Hematopoietic multipotent progenitor cell treated with erythropoietin and hydrocortisone succinate and interleukin-3 and kit ligand, for 8 days (in vitro differentiated cells): Measurements from ENCODE around the gene TBC1D5.
"Not testable (repeated sequence)": the region's sequence is repeated elsewhere in the genome, so short reads cannot be mapped to it uniquely, and the experiment has no call there.

Experiments
- DNase-seq: peaks from one replicate; pipeline ENCODE4 v3.0.0-alpha.2; 2015

The TBC1D5 gene

DNA sequence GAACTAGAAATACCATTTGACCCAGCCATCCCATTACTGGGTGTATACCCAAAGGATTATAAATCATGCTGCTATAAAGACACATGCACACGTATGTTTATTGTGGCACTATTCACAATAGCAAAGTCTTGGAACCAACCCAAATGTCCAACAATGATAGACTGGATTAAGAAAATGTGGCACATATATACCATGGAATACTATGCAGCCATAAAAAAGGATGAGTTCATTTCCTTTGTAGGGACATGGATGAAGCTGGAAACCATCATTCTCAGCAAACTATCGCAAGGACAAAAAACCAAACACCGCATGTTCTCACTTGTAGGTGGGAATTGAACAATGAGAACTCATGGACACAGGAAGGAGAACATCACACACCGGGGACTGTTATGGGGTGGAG, 210.0 kb downstream of the TBC1D5 start:
- not testable (repeated sequence) for DNase-seq

DNA sequence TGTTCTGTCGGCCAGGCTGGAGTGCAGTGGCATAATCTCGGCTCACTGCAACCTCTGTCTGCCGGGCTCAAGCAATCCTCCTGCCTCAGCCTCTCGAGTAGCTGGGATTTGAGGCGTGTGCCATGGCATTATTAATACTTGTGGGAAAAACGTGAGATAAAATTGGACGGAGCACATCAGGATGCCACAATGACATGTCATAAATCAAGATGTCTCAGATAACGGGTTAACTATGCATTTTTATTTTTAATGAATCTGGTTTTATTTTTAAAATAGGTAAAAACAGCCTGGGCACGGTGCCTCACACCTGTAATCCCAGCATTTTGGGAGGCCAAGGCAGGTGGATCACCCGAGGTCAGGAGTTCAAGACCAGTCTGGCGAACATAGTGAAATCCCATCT, 212.8 kb downstream of the TBC1D5 start:
- no peak for DNase-seq

DNA sequence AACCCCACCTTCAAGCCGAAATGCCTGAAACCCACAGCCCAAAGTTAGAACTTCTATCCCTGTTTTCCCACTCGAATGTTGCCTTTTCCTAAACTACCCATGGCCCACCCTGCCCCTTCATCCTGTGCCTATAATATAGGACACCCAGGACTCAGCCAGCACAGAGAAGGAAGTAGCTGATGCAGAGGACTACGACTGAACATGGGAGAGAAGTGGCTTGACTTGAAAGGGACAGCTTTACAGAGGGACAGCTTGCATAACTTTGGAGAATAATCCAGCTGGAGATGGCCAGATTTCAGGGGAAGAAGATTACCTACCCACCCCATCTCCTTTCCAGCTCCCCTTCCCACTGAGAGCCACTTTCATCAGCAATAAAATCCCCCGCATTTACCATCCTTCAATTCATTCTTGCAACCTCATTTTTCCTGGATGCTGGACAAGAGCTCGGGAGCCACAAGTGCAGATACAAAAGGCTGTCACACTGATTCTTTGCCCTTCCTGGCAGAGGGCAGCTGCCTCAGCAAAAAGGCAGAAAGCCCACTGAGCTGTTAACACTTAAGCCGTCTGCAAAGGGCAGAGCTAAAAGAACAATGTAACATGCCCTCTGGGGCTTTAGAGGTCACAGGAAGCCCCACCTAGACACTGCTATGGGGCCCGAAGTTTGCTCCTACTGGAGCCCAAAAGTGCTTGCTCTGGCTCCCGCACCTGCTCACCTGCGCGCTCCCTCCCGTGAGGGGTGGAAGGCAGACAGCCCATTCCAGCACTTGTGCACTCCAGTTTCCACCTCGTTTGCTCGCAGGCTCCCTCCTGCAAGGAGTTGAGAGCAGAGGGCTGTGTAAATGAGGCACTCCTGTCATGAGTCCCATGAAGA, 224.0 kb downstream of the TBC1D5 start:
- no peak for DNase-seq

DNA sequence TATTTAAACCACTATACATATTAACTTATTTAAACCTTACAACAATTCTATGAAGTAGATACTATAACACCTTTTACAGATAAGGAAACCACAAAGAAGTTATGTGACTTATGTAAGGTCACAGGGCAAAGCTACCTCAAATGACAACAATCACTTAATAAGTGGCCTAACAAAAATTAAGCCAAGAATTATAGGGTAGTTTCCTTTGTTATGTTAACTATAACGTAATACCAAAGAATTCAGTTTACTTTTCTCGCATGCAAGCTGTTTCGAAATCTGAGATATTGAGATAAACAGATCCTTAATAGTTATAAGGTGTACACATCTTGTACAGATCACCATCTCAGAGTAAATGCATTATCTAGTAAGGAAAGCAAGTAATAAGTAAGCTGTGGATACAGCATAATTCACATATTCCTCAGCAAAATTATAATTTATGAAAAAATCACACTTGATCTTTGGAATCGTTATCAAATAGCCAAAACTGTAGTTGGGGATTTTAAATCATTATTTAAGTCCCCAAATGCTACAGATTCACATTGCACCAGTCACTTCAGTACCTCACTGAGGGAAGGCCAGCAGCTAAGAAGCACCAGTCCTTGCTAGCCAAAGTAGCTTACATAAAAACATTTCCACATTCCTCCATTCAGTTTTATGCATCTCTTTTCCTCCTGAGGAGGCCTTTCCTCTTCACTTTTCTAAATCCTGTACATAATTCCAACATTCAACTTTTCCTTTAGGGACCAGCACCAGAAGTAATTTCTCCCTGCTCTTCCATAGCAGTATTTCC, 226.8 kb downstream of the TBC1D5 start:
- DNase-seq: no peak

DNA sequence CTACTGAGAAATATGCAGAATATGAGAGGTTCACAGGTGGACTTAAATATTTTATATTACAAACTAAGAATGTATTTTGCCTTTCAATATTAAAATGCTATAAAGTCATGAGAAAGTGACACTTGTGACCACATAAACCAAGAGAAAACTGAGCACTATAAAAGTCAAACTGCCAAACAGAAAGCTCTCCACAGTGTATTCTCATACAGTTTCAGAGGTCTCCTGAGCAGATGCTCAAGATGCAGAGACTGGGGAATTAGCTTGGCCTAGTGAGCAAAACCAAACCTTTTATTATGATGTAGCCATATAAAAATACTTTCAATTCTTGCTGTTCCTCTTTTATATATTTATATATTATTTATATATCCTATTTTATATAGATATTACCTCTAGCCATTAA, 227.8 kb downstream of the TBC1D5 start:
- DNase-seq: no peak

DNA sequence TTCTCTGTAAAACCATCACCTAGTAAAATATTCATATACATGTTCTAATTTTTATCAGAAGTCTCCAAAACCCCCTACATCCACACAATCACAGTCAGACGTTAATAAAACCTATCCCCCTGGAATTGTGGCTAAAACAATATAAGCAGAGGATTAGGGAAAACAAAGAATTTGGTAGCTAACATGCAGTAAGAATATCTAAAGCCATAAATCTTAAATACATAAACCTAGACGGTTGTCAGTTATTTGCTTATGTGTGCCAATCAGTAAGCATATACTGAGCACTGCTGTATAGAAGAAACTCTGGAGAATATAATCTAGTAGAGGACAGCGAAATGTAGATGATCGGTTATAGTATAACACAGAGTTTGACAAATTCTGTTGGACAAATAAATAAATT, 232.2 kb downstream of the TBC1D5 start:
- no peak for DNase-seq

DNA sequence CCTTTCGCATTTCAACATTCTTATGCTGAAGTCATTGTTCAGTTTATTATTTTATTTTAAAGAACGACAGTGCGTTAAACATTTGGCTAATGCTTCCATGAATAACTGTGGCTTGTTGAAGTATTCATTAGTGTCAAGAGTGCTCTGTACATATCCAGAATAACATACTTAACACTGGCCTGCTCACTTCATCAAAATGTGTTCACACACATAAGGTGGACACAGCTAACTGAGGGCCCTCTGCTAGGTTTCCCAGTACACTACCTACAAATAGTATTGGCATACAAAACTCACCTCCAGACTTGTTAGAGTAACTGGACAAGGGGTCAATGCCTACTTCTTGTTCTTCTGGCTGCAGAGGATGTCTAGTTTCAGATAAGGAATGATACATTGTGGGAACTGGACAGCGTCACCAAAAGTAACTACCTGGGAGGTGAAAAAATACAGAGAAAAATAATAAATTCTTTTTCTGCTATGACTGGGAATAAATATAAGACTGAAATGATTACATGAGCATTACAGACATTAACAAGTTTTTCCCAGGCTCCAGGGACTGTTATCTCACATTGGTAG, 234.2 kb downstream of the TBC1D5 start:
- no peak for DNase-seq

DNA sequence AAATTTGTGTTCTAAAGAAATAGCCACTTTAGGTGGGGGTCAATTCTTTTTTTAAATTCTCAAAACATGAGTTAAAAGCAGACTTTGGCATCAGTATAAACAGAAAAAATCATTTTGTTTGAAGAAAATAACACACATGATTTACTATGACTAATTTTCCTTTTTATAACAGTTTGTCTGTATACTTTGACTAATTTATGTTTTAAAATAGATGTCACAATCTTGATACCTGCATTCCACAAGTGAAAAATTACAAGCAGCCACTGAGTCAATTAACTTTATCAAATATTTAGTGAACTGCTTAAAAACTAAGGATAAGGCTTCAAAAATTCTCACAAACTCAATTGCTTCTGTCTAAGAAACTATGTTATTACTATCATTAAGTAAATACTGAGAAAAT, 235.0 kb downstream of the TBC1D5 start:
- no peak for DNase-seq

DNA sequence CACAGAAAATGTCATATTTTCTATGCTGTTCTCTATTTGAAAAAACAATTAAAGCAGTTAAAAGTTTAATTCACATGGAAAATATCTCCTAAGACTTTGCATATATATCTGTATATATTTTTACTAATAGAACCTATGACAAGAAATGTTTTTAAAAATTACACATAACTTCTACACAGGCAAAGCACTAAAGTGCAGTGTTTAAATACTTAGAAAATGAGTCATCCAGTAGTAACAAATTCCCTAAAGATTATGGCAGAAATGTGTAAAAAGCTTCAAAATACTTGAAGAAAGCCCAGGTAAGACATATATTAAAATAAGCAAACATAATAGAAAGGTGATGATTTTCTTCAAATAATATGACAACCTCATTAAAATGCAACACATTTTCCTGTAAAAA, 236.6 kb downstream of the TBC1D5 start:
- no peak for DNase-seq

DNA sequence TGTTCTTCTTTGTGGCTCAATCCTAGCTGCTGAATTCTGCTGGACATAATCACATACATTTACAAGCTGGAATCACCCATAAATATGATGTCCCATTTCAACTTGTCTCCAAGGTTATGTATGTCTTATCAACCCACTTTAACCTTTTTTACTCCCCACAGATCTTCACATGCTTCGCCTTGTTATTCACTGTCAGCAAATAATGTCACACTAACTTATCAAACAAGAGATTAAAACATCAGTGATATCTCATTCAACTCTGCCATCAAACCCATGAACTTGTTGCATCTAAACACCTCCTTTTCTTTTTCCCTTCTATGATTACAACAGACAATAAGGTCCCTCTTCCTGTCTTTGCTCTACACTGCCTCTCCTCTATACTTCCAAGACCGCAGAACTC, 240.7 kb downstream of the TBC1D5 start:
- no peak for DNase-seq

DNA sequence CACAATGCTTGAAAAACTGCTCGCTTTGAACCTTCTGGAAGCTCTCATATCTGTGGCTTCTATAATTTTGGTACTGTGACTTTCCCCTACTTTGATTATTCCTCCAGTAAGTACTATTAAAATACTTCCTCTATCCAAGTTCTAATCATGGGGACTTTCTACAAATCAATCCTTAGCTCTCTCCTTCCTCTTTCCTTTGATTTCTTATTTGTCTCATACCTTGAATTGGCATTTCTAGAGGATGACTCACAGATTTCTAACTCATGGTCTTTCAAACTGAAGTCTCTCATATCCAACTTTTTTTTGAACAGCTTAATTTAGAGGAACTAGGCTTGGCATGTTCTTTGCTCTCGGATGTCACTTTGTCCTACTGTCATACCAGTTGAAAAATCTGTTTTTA, 241.8 kb downstream of the TBC1D5 start:
- DNase-seq: no peak

DNA sequence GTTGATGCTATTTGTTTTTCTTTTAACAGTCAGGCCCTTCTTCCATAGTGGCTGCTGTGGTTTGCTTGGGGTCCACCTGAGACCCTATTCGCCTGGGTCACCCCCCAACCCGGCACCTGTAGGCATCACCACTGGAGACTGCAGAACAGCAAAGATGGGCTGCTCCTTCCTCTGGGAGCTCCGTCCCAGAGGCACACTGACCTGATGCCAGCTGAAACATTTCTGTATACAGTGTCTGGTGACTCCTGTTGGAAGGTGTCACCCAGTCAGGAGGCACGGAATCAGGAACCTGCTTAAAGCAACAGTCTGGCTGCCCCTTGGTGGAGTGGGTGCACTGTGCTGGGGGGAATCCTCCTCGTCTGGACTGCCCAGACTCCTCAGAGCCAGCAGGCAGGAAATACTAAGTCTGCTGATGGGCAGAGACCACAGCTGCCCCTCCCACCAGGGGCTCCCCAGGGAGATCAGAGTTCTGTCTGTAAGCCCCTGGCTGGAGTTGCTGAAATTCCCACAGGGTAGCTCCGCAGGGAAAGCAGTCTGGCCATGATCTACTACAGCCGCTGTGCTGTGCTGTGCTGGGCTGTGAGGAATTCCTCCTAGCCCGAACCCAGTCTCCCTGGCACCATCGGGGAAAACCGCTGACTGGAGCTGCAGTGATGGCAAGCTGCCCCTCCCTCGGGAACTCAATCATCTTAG, 248.2 kb downstream of the TBC1D5 start:
- no peak for DNase-seq

DNA sequence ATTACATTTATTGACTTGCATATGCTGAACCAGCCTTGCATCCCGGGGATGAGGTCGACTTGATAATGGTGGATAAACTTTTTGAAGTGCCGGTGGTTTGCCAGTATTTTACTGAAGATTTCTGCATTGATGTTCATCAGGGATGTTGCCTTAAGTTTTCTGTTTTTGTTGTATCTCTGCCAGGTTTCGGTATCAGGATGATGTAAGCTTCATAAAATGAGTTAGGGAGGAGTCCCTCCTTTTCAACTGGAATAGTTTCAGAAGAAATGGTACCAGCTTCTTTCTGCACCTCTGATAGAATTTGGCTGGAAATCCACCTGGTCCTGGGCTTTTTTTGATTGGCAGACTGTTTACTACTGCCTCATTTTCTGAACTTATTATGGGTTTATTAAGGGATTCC, 250.8 kb downstream of the TBC1D5 start:
- DNase-seq: peak; percentile 35

DNA sequence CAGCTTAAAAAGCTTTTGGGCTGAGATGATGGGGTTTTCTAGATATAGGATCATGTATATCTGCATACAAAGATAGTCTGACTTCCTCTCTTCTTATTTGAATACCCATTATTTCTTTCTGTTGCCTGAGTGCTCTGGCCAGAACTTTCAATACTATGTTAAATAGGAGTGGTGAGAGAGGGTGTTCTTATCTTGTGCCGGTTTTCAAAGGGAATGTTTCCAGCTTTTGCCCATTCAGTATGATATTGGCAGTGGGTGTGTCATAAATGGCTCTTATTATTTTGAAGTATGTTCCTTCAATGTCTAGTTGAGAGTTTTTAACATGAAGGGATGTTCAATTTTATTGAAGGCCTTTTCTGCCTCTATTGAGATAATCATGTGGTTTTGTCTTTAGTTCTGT, 251.2 kb downstream of the TBC1D5 start:
- DNase-seq: peak; percentile 65

DNA sequence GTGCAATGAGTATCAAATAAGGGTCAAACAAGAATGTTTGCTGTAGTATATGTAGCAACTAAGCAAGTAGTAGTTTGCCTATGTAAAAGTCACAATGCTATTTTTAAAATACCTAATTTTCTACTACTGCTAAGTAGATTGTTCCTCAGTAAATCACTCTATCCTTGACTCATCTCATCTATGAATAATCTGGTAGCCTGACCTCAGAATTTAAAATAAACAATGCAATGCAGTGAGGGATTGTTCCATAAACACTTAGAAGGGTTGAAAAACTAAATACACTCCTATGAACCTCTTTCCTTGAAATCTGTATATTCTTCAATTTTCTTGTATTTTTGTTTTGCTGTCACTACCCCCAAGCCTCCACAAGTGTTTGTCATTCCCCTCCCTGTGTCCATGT, 253.3 kb downstream of the TBC1D5 start:
- DNase-seq: no peak

DNA sequence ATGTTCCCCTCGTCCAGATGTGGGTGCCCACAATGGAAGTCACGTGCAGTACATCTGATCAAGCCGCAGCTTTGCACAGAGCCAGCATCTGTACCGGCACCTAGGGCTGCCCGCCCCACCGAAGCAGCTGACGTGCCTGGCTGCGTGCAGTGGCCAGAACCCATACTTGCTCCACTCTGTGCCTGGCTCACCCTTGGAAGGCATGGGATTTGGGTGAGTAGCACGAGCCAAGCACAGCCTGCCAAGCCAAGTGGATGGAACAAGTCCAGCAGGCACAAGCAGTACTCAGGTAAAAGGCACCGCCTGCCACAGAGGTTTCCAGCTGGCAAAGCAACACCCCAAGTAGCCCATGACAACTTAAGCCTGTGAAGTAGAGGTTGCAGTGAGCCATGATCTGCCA, 261.3 kb downstream of the TBC1D5 start:
- DNase-seq: no peak

DNA sequence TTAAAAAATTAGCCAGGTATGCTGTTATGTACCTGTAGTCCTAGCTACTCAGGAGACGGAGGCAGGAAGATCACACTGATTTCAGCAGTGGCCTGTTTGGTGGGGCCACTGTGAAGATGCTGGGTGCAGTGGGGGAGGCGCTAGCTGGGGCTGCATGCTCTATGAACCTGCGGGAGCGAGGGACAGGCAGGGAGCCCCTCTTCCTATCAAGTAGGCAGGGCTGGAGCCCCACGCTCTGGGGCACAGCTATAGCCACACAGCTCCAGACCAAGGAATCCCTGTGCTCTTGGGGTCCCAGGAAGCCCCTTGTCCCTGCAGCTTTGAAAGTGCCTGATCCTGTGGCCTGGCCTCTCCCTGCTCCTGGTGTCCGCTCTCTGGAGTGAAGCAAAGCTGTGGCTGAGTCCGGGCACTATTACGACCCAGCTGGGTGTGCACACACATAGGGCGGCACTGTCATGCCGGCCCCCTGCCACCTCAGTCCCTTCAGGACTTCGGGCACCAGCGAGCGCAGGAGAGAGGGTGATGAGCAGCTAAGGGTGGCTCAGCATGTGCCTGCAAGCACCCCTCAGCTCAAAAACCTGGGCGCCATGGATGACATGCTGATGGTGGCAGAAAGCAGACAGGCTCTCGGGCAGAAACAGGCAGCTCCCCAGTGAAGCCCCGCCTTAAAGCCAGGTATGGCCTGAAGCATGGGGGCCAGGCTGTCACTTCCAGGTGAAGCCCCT, 262.6 kb downstream of the TBC1D5 start:
- DNase-seq: no peak

DNA sequence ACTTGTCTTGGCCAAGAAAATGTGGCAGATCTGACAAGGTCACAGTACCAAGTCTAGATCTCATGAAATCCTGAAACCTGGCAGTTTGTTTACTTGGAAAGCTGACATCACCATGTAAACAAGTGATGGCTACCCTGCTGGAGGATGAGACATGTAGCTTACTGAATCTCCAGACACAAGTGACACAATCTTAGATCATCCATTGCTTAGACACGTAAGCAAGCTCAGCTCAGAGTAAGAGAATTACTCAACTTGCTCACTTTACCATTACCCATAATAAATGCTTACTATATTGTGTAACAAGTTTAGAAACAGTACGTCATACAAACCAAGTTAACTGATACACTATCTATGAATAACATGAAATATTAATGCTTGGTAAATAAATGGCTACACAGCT, 263.8 kb downstream of the TBC1D5 start:
- DNase-seq: no peak

DNA sequence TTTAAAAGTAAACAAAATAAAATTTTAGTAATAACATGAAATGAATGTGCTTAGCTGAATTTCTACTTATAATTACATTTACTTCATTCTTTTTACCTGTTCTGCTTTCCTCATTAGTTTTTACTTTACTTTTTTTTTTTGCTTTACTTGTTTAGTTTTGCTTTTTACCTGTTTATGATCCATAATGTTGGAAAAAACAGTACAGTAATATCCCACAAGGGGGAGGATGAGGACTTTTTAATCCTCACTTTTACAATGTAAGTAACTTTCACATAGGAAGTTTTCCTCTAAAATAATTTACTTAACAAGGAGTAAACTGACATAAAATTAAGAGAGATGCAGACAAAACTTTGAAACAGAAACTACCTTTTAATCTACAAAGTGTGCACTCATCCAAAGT, 268.7 kb downstream of the TBC1D5 start:
- DNase-seq: peak; percentile 21

DNA sequence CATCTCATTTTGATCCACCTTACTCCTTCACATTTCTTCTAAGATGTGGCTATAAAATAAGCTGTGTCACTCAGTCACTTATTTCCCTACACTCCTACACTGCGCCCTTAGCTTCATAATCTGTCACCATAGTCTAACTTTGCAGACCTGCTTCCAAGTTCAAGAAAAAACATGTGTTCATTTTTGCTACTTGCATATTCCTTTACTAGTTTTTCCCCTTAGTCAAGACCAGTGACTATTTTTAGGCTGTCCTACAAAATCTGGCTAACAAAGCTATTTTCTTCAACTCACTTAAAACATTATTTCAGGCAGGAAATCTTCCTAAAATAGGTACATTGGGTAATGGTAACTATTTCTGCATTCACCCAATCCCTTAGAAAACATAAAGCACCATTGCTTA, 272.5 kb downstream of the TBC1D5 start:
- DNase-seq: no peak

DNA sequence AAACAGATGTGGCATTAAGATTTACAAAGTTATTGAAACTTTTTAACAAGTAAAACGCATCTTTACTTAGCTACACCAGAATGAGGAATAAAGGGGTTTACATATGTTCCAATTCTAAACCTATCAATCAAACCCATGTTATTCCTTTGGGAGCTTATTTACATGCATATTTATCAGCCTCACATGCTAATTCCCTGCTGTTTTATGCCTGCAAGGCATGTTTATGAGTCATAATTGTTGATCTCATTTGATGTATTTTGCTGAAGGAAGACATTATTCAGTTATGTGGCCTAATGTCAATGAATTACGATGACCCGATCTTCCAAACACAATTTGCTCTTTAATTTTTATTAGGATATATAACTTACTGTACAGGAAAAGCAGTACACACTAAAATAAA, 272.9 kb downstream of the TBC1D5 start:
- DNase-seq: no peak

DNA sequence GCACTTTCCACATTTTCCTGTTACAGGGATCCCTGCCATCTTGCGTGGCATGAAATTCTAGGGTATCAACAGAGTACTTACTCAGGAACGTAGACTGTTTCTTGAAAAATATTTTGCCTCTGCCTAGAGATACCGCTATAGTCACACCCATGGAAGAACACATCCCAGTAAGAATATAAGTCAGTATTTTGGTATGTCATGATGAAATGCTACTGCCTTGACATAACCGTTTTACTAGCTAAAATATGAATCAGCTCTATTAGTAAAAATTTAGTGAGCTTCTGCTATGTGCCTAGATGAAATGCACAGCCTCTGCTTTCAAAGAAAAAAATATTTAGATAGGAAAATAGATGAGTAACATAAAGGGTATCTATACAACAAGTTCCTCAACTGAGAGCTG, 276.4 kb downstream of the TBC1D5 start:
- DNase-seq: no peak
